Dedifferentiated amniotic fluid mesenchymal stem cell (primary cell): Measurements from ENCODE around the gene SNTG2.

ENCODE experiments used
- DNase-seq: peaks from one replicate; pipeline ENCODE4 v3.0.0-alpha.2; 2016; ENCODE audit errors: extremely low spot score

The SNTG2 gene

GRCh38 chr2:1282552-1282951, 331.9 kb downstream of the SNTG2 start:
- no peak for DNase-seq

DNA sequence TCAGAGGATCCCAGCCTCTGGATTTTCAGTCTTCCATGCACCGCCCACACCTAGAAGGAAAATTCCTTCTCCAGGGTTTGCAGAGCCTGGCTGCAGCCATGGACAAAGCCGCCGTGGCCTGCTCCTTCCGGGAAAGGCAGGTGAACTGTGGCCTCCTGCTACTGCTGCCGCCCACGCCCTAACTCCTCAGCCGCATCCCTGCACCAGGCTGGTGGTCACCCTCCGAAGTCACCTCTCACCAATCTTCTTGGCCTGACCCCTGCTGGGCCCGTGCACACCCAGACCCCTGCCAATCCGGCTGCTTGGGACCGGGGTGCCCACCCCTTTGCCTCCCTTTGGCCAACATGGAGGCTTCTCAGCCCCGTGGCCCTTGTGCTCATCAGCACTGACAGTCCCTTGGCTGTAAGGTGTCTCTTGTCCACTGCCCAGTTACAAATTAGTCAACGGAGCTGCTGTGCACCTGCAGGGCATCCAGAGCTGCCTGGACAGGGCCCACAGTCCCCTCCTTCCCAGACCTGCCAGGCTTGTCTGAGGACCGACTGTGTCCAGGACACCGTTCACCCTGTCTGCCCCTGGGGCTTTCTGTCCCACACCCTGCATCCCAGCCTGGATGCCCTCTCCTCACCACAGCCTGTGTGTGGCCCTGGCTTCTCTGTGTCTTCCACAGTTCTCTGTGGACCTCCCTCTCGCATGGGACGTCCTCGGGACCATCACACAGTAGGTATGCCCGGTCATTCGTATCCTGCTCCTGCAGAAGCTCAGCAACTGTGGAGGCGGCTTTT, 332.6 kb downstream of the SNTG2 start:
- no peak for DNase-seq

DNA sequence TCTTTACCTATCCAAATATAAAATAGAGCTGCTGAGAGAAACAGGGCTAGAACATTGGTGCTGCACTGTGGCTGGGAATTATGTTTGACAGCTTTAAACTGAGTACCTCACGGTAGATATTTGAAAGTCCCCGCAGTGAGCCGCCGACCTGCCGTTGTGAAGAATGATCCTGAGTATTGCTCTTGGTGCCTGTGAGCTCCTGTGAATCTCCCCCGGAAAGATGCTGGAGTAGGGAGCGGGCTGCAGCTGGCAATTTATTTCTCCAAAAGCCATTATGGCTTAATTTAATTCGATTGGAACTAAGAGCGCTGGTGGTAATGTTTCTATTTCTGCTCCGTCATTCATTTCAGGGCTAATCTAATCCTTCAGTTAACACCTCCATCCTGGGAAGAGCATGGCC, 333.2 kb downstream of the SNTG2 start:
- no peak for DNase-seq

DNA sequence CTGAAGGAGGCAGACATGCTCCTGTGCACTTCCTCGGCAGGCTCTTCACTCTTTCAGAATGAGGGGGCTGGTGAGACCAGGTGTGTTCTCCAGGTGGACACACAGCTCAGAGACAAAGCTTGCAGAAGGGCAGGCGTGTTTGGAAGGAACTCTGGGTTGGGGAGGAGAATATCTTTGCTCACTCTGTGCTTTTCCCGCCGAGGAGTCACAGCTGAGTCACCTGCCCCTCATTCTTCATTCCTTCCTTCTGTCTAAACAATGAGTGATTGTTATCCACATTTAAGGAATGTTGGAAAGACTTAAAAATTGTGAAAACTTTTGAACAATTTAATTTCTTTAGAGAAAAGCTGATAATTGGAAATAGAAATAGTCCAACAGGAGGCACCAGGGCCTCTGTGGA, 336.3 kb downstream of the SNTG2 start:
- DNase-seq, result no peak

- no peak for DNase-seq
Observed at GRCh38 chr2:1287427-1287826, 336.8 kb downstream of the SNTG2 start.

DNA sequence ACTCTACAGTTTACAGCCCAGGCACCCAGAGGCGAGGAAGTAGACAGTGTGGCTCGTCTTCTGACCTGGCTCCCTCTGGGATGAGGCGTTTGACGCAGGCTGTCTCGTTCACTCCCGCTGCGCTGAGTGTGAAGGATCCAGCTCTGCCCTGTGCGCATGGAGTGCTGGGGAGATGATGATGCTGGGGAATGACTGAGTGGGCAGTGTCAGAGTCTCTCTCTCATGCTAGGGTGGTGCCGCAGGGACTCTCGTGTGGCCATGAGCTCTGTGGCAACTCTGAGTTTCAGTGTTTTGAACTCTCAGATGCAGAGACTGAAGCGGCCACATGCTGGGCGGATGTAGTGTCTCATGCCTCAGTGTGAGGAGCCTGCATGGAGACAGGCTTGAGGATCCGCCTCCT, 344.3 kb downstream of the SNTG2 start:
- DNase-seq, result no peak

- no peak for DNase-seq
Observed at GRCh38 chr2:1295740-1296139, 345.1 kb downstream of the SNTG2 start.

GRCh38 chr2:1297372-1298159, 346.9 kb downstream of the SNTG2 start:
- no peak for DNase-seq

GRCh38 chr2:1299043-1299442, 348.4 kb downstream of the SNTG2 start:
- no peak for DNase-seq

- no peak for DNase-seq
Observed at GRCh38 chr2:1300284-1300683, 349.6 kb downstream of the SNTG2 start.

GRCh38 chr2:1301056-1301455, 350.4 kb downstream of the SNTG2 start:
- DNase-seq, result no peak

- DNase-seq, result no peak
Observed at GRCh38 chr2:1305342-1306013, 354.8 kb downstream of the SNTG2 start.

GRCh38 chr2:1306014-1306686, 355.5 kb downstream of the SNTG2 start:
- DNase-seq, result no peak

- no peak for DNase-seq
Observed at GRCh38 chr2:1306687-1307516, 356.3 kb downstream of the SNTG2 start.

DNA sequence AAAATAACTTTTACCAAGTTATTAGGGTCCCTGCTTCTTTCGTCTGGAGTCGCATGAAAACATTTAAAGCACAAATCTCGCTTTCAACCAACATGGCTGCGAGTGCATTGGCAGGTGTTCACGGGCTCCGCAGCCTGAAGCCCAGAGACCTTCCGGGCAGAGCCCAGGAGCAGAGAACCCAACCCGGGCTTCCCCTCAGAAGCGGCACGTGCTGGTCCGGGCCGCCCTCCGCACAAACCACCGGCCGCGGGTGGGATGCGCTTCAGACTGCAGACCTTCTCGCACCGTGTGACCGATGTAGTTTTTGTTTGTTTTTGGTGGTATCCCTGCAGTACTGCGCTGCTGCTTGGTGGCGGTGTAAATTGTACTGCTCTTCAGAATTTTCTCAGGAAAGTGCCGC, 357.0 kb downstream of the SNTG2 start:
- no peak for DNase-seq

DNA sequence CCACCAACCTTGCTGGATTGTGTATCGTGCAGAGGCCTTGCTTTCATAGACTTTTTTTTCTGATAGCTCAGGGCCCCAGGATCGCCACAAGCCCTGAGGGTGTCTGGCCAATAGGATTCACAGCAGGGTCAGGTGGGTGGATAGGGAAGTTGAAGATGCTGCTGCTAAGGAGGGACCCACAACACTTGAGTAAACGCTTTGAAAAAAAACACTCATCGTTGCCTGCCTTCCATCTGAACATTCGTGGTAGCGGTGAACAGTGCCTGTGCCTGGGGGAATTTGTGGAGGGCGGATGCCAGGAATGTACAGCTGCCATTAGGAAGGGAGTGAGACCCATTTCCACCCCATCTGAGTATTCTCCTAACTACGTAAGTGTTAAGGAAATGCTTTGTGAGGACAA, 358.0 kb downstream of the SNTG2 start:
- no peak for DNase-seq

GRCh38 chr2:1309507-1309906, 358.9 kb downstream of the SNTG2 start:
- DNase-seq, result no peak

DNA sequence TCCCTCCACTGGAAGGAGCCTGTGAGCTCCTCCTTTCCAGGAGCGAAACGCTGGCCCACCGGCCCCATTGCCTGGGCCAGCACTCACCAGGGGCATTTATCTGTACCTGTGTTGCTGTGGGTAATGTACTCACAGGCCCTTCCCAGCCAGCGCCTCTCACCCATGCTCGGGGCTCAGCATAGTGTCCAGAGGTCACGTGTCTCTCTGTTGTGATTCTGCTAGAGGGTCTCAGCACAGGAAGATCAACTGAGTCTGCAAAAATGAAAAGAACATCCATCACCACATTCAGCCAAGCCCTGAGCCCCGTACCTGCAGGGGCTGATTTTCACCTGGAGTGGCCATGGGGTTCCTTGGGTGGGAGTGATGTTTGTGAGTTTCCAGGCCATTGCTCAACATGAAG, 359.6 kb downstream of the SNTG2 start:
- no peak for DNase-seq

DNA sequence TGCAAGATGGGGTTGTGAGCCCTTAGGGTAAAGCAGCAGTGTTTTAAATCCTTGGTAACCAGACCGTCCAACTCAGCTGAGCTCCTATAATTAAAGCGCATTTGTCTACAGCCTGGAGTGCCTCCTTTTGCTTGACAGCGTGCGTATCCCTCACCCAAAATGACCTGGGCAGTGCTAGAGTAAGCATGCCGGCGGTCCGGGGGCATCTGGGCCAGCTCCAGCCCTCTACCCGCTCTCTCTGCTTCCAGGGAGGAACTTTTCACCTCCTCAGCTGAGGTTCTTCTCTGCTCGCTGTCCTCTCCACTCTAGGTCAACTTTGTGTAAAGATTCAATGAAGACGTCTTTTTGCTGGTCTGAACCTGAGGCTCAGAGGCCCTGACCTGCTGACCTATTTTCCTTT, 360.2 kb downstream of the SNTG2 start:
- no peak for DNase-seq

DNA sequence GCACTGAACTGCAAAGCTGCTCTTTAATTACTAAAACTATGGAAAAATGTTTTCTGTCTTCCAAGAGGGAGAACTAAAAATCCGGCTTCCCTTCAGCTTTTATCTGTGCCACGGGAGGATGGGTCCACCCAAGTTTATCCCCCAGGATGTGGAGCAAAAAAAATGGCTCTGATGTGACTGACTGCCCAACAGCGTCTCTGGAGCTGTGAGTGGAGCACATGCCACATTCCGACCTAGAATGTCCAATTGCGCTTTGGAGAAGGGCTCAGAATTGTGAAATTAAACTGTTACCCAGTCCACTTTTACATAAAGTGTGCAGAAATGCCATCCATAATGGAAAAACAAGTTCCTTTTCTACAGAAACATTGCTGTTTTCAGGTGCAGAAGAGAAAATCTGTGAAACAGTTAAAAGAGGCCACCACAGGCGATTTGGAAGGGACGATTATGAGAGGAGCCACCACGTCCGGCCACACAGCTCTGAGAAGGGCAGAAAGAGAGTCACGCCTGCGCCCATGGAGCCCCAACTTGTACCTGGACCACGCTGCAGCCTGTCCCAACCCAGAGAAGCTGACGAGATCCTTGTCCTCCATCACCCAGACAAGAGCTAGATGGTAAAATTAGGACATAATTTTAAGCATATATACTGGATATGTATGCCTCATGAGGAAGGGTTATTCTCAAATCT, 362.7 kb downstream of the SNTG2 start:
- no peak for DNase-seq

DNA sequence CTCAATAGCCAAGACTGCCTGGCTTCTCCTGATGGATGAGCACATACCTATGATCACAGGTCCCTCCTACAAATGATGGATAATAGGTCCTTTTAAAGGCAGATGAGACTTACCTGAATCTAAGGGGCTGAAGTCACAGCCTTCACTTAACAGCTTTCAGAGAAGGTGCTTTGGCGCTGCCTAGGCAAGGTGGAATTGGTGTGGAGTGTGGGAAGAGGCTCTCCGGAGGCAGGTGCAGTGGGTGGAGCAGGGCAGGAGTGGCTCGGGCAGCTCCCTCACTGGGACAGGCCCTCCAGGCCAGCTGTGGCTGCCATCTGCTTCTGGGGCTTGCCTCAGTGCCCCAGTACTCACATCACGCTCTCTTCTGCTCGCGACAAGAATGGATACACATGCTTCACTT, 363.6 kb downstream of the SNTG2 start:
- DNase-seq, result no peak
